Urinary bladder (tissue), 4 donors: ENCODE measurements around the gene SLC25A12. TPM values are rescaled to one million over a fixed set of nuclear protein-coding genes. Genes with fewer than 3 reads are reported as not detected.

Experiments used
- DNase-seq: peaks from one replicate; pipeline ENCODE4 v3.0.0-alpha.2; 2015; ENCODE audit errors: extremely low spot score
- H3K27ac ChIP-seq: one replicate; pipeline ENCODE4 v1.5.1; 2013; ENCODE audit warnings: low read depth, mild to moderate bottlenecking, moderate library complexity
- H3K36me3 ChIP-seq: one replicate; pipeline ENCODE4 v1.6.1; 2013; ENCODE audit warnings: mild to moderate bottlenecking, moderate library complexity; ENCODE audit not compliant: insufficient read depth
- H3K4me1 ChIP-seq: one replicate; pipeline ENCODE4 v1.6.1; 2013; ENCODE audit warnings: mild to moderate bottlenecking, moderate library complexity; ENCODE audit not compliant: insufficient read depth
- H3K4me3 ChIP-seq: one replicate; pipeline ENCODE4 v1.5.1; 2013; ENCODE audit warnings: low read depth, low read length
- WGBS: extraction: QIAGEN DNeasy Blood & Tissue Kit; methylation state at CpG from one replicate; pipeline ENCODE4 v1.1.7; 2013; 5-methylcytosine and 5-hydroxymethylcytosine counted together
- polyA plus RNA-seq: library from polyadenylated mRNA; stranded (reverse); fragments of 200-250 nt; gene quantifications from one replicate; pipeline ENCODE4 v1.2.3, GENCODE V29; 2013
- total RNA-seq: library from RNA; depleted of rRNA; stranded (reverse); fragments of >200 nt; gene quantifications from one replicate; pipeline ENCODE4 v1.2.3, GENCODE V29; 2014
- donor health status: healthy with polysubstance abuse.
- donor health status: healthy.

The SLC25A12 gene
- total and polyA plus RNA-seq, 2 donors = 37.2 to 56.0 TPM

DNA sequence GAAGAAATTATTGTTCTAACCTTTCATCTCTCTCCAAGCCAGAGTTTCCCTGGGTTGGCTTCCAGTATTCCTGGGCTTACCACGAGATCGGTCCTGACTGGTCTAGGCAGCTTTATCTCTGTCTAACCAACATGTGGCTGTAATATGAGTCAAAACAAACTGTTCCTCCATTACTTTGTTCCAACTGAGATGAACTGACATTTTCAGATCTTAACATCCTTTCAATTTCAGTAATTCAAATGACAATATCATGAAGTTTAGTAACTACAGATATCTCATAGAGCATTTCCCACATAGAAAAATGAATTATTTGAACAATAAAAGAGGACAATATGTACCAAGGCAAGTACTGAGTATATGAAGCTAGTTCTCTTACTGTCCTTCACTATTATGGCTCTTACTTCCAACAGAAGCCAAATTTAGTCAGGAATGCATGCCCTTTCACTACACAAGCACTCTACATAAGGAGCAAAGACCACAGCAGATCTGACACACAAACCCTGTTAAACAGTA lies 15.5 kb downstream of the SLC25A12 start:
- H3K27ac ChIP-seq = peak overlapping the region; percentile 59
- no peaks in the 10 kb centered on the region for H3K36me3 ChIP-seq
- peaks cover 2% of the 10 kb centered on the region for H3K4me1 ChIP-seq
- 18% methylated on average over 2 of the region's 2 CpGs for WGBS
- DNase-seq = no peak
- H3K4me3 ChIP-seq = no peak overlapping the region

GRCh38 chr2:171874963-171875362 lies 19.1 kb downstream of the SLC25A12 start:
- Histone ChIP-seq H3K27ac (no peak overlapping the region), H3K4me3 (no peak overlapping the region), H3K36me3 (no peaks in the 10 kb centered on the region), H3K4me1 (peaks cover 2% of the 10 kb centered on the region)
- DNase-seq = no peak
- 94% methylated on average over 12 of the region's 12 CpGs for WGBS

- Histone ChIP-seq H3K4me1 (peaks cover 2% of the 10 kb centered on the region), H3K36me3 (no peaks in the 10 kb centered on the region), H3K27ac (no peak overlapping the region), H3K4me3 (no peak overlapping the region)
- WGBS = 99% methylated on average over 1 of the region's 1 CpG
- no peak for DNase-seq
Measured at GRCh38 chr2:171874517-171874916, 19.5 kb downstream of the SLC25A12 start.

- no peak for DNase-seq
- no peak overlapping the region for H3K4me3 ChIP-seq
- no peak overlapping the region for H3K27ac ChIP-seq
- no peaks in the 10 kb centered on the region for H3K4me1 ChIP-seq
- 88% methylated on average over 5 of the region's 5 CpGs for WGBS
- H3K36me3 ChIP-seq = no peaks in the 10 kb centered on the region
Measured at GRCh38 chr2:171864357-171864985, 29.6 kb downstream of the SLC25A12 start.

DNA sequence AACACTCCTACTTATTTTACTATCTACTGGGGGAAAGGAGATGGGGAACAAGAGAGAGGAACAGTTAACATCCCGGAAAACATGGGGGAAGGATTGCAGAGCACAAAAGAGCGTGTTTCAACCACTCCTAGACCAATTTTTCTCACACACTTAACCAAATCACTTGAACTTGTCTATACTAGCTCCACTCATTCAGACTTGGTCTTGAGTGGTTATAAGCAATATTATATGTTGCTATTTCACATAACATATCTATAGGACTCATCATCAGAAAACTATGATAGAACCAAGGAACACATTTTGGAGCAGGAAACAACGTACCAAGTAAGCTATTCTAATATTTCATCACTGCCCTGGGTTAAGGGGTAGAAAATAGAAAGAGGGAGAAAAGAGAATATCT lies 31.5 kb downstream of the SLC25A12 start:
- DNase-seq = no peak
- Histone ChIP-seq H3K4me3 (no peak overlapping the region), H3K27ac (no peak overlapping the region), H3K36me3 (no peaks in the 10 kb centered on the region), H3K4me1 (no peaks in the 10 kb centered on the region)
- WGBS = 97% methylated on average over 3 of the region's 3 CpGs

GRCh38 chr2:171858397-171858958 lies 35.6 kb downstream of the SLC25A12 start:
- H3K4me1 ChIP-seq = no peaks in the 10 kb centered on the region
- no peak overlapping the region for H3K4me3 ChIP-seq
- H3K27ac ChIP-seq = no peak overlapping the region
- WGBS = 62% methylated on average over 2 of the region's 2 CpGs
- H3K36me3 ChIP-seq = no peaks in the 10 kb centered on the region
- no peak for DNase-seq

DNA sequence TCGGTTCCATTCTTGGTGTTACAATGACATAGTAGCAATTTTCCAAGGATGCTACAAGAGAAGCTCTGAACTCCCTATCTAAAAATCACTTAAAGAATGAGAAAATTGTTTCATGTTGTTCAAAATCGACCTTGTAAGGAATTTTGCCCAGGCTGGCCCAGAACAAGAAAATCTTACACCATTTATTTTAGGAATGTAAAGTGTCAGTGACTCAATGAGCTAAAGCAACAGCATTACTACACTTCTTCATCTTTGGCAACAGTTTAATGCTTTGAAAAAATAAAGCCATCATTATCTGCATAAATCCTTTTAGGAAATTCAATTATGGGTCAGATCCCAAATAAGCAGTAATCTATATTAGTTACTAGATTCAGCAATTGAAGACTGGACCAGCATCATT lies 38.6 kb downstream of the SLC25A12 start:
- Histone ChIP-seq H3K27ac (no peak overlapping the region), H3K36me3 (no peaks in the 10 kb centered on the region), H3K4me1 (no peaks in the 10 kb centered on the region), H3K4me3 (no peak overlapping the region)
- no peak for DNase-seq
- 73% methylated on average over 2 of the region's 2 CpGs for WGBS

GRCh38 chr2:171852366-171852888 lies 41.6 kb downstream of the SLC25A12 start:
- H3K4me3 ChIP-seq = no peak overlapping the region
- H3K27ac ChIP-seq = no peak overlapping the region
- no peaks in the 10 kb centered on the region for H3K4me1 ChIP-seq
- H3K36me3 ChIP-seq = no peaks in the 10 kb centered on the region
- DNase-seq = no peak
- WGBS = 10% methylated on average over 1 of the region's 1 CpG

GRCh38 chr2:171847627-171848026 lies 46.4 kb downstream of the SLC25A12 start:
- Histone ChIP-seq H3K4me3 (no peak overlapping the region), H3K36me3 (peaks cover 3% of the 10 kb centered on the region), H3K4me1 (no peaks in the 10 kb centered on the region), H3K27ac (no peak overlapping the region)
- 87% methylated on average over 2 of the region's 2 CpGs for WGBS
- no peak for DNase-seq

DNA sequence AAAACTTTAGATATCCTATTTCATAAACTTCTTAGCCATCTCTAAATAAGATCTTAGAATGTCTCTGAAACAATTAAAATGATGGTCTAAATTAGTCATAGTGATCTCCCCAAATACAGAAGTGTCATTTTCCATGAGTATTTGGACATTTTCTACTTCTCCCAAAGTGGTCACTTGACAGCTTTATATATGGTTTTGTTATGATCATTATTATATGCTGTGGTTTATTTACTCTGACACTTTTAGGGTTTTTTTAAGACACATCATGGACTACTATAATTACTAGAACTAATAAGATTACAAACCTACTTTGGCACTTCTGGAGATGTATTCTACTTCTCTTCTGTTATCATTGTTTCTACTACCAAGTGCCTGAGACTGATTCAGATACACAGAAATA lies 47.1 kb downstream of the SLC25A12 start:
- Histone ChIP-seq H3K4me1 (no peaks in the 10 kb centered on the region), H3K27ac (no peak overlapping the region), H3K4me3 (no peak overlapping the region), H3K36me3 (peaks cover 3% of the 10 kb centered on the region)
- DNase-seq = no peak

GRCh38 chr2:171841996-171842395 lies 52.0 kb downstream of the SLC25A12 start:
- Histone ChIP-seq H3K27ac (no peak overlapping the region), H3K4me1 (no peaks in the 10 kb centered on the region), H3K36me3 (peaks cover 6% of the 10 kb centered on the region), H3K4me3 (no peak overlapping the region)
- no peak for DNase-seq
- WGBS = 97% methylated on average over 2 of the region's 2 CpGs

DNA sequence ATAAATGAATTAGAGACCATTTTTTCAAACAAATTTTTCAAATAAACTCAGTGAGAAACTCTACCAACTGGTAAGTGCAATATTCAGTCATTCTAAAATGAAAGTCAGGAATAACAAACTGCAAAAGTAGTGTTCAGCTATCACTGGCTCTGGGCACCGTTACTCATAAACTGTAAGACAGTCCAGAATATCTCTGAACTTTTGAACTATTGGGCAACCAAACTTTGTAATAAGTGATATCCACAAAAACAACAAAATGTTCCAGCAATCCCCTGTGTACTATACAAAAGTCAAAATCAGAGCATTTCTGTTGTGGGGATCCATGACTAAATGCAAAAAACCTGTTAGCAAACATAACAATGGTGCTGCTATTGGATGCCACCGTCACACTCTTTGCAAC lies 56.3 kb downstream of the SLC25A12 start:
- H3K27ac ChIP-seq = no peak overlapping the region
- no peaks in the 10 kb centered on the region for H3K4me1 ChIP-seq
- 78% methylated on average over 2 of the region's 2 CpGs for WGBS
- DNase-seq = no peak
- peaks cover 5% of the 10 kb centered on the region for H3K36me3 ChIP-seq
- no peak overlapping the region for H3K4me3 ChIP-seq

GRCh38 chr2:171836146-171836910 lies 57.7 kb downstream of the SLC25A12 start:
- H3K36me3 ChIP-seq = peaks cover 4% of the 10 kb centered on the region
- H3K27ac ChIP-seq = no peak overlapping the region

DNA sequence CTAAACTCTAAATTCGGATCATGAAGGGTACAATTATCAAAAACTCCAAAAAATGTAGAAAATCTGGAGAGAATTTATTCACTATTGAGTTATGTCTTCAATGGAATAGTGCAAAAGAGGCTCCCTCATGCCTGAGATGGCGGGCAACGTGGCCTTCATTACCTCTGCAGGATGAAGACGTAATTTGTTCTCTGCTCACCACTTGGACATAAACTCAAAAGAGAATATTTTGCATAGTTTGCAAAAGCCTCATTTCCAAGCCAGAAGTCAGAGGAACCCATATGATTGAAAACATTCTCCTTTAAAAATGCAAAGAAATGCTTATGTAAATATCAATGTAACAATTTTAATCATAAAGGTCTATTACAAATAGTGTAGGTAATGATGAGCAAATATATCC lies 58.7 kb downstream of the SLC25A12 start:
- Histone ChIP-seq H3K4me3 (no peak overlapping the region), H3K36me3 (peaks cover 2% of the 10 kb centered on the region), H3K4me1 (no peaks in the 10 kb centered on the region), H3K27ac (no peak overlapping the region)
- no peak for DNase-seq
- WGBS = 92% methylated on average over 4 of the region's 4 CpGs

More at GRCh38 chr2:171836146-171836910, 57.7 kb downstream of the SLC25A12 start:
- no peaks in the 10 kb centered on the region for H3K4me1 ChIP-seq
- WGBS = 94% methylated on average over 6 of the region's 6 CpGs
- no peak overlapping the region for H3K4me3 ChIP-seq
- DNase-seq = no peak
